ENCODE measurements around the gene FAM110D.
A peak's percentile ranks its signal among the peaks of the same experiment; 100 is the strongest.

The FAM110D gene

GRCh38 chr1:26164036-26164860, 5.4 kb downstream of the FAM110D start:
- FAIRE-seq, result no peak

GRCh38 chr1:26164861-26165842, 6.3 kb downstream of the FAM110D start:
- FAIRE-seq, result no peak

- no peak for FAIRE-seq
These were observed 7.9 kb downstream of the FAM110D start for GRCh38 chr1:26166719-26167281.

- FAIRE-seq, result no peak
These were observed 9.7 kb downstream of the FAM110D start, which contains the start of gene C1orf232 for GRCh38 chr1:26168410-26169197. TSS of gene C1orf232 (minus strand) at chr1:26168963. CDS start at chr1:26168499, 464 bp downstream.

GRCh38 chr1:26169198-26169554, 10.3 kb downstream of the FAM110D start:
- no peak for FAIRE-seq

GRCh38 chr1:26169669-26170471, 11.0 kb downstream of the FAM110D start, which contains the start of gene ZNF593:
TSS of gene ZNF593 (plus strand) at chr1:26169908. CDS start at chr1:26169984, 76 bp downstream.
- peak; percentile 21 for FAIRE-seq

GRCh38 chr1:26170472-26170821, 11.6 kb downstream of the FAM110D start:
- FAIRE-seq, result no peak

- no peak for FAIRE-seq
These were observed 12.5 kb downstream of the FAM110D start, which contains the start of gene ZNF593OS for GRCh38 chr1:26171084-26172072. TSS of gene ZNF593OS (minus strand) at chr1:26171832. CDS start at chr1:26171661, 171 bp downstream.

- FAIRE-seq, result no peak
These were observed 16.5 kb downstream of the FAM110D start for GRCh38 chr1:26175346-26175745.

GRCh38 chr1:26177182-26177684, 18.4 kb downstream of the FAM110D start, which contains the start of gene CNKSR1:
TSS of gene CNKSR1 (plus strand) at chr1:26177491. CDS start at chr1:26177548, 57 bp downstream.
- FAIRE-seq, result no peak

- FAIRE-seq, result no peak
These were observed 21.2 kb downstream of the FAM110D start for GRCh38 chr1:26180010-26180506.

GRCh38 chr1:26181586-26182382, 22.9 kb downstream of the FAM110D start:
- no peak for FAIRE-seq

GRCh38 chr1:26182383-26182696, 23.5 kb downstream of the FAM110D start:
- FAIRE-seq, result no peak

- no peak for FAIRE-seq
These were observed 25.2 kb downstream of the FAM110D start for GRCh38 chr1:26184086-26184485.

- no peak for FAIRE-seq
These were observed 26.0 kb downstream of the FAM110D start for GRCh38 chr1:26184883-26185282.

- FAIRE-seq, result no peak
These were observed 29.0 kb downstream of the FAM110D start for GRCh38 chr1:26187882-26188281.

- FAIRE-seq, result no peak
These were observed 29.6 kb downstream of the FAM110D start for GRCh38 chr1:26188477-26188876.

- FAIRE-seq, result no peak
These were observed 30.5 kb downstream of the FAM110D start for GRCh38 chr1:26189331-26189730.

Data from endometrium (tissue), 2 donors.